Mesendoderm (in vitro differentiated cells): ENCODE measurements around the gene PCDHGA2.
A peak's percentile ranks its signal among the peaks of the same experiment; 100 is the strongest.
"Not testable (repeated sequence)": the region's sequence is repeated elsewhere in the genome, so short reads cannot be mapped to it uniquely, and the experiment has no call there.

ENCODE experiments used
- DNase-seq: peaks from one replicate; pipeline ENCODE4 v3.0.0; 2013
- H2AK5ac ChIP-seq: 2 replicates; pipeline ENCODE4 v1.6.1; 2013; ENCODE audit warnings: low read length, inconsistent platforms
- H2BK120ac ChIP-seq: 2 replicates; pipeline ENCODE4 v1.6.1; 2013; ENCODE audit warnings: low read depth, mild to moderate bottlenecking, low read length, moderate library complexity, mixed read lengths
- H2BK15ac ChIP-seq: replicated peaks from 2 replicates; pipeline ENCODE4 v1.6.1; 2013; ENCODE audit warnings: low read depth, mild to moderate bottlenecking, moderate library complexity
- H2BK5ac ChIP-seq: 2 replicates; pipeline ENCODE4 v1.6.1; 2013; ENCODE audit warnings: low read length, inconsistent platforms
- H3K18ac ChIP-seq: 2 replicates; pipeline ENCODE4 v1.6.1; 2013; ENCODE audit warnings: mild to moderate bottlenecking, low read length, mixed read lengths
- H3K23ac ChIP-seq: one replicate; pipeline ENCODE4 v1.6.1; 2013; ENCODE audit warnings: low read length
- H3K27ac ChIP-seq: 2 replicates; pipeline ENCODE4 v1.5.1; 2013; ENCODE audit warnings: low read depth, mild to moderate bottlenecking, inconsistent platforms, low read length, moderate library complexity
- H3K27me3 ChIP-seq: 2 replicates; pipeline ENCODE4 v1.6.1; 2013; ENCODE audit warnings: low read length, control low read depth, mild to moderate bottlenecking, inconsistent platforms; ENCODE audit not compliant: insufficient read depth, poor library complexity
- H3K36me3 ChIP-seq: 2 replicates; pipeline ENCODE4 v1.6.1; 2013; ENCODE audit warnings: low read length, inconsistent platforms; ENCODE audit not compliant: control insufficient read depth, insufficient read depth
- H3K4ac ChIP-seq: one replicate; pipeline ENCODE4 v1.6.1; 2013; ENCODE audit warnings: low read depth, mild to moderate bottlenecking, low read length, moderate library complexity
- H3K4me1 ChIP-seq: 2 replicates; pipeline ENCODE4 v1.6.1; 2013; ENCODE audit warnings: low read depth, low read length, inconsistent platforms; ENCODE audit not compliant: control insufficient read depth
- H3K4me2 ChIP-seq: 2 replicates; pipeline ENCODE4 v1.6.1; 2013; ENCODE audit warnings: low read length
- H3K4me3 ChIP-seq: 2 replicates; pipeline ENCODE4 v1.5.1; 2013; ENCODE audit warnings: mild to moderate bottlenecking, low read length
- H3K56ac ChIP-seq: one replicate; pipeline ENCODE4 v1.6.1; 2013; ENCODE audit warnings: low read length
- H3K79me1 ChIP-seq: 2 replicates; pipeline ENCODE4 v1.6.1; 2013; ENCODE audit warnings: low read length, inconsistent platforms
- H3K79me2 ChIP-seq: 2 replicates; pipeline ENCODE4 v1.6.1; 2013; ENCODE audit warnings: mild to moderate bottlenecking, low read length; ENCODE audit not compliant: control insufficient read depth, insufficient read depth
- H3K9ac ChIP-seq: 2 replicates; pipeline ENCODE4 v1.6.1; 2013; ENCODE audit warnings: low read length, inconsistent platforms
- H4K5ac ChIP-seq: one replicate; pipeline ENCODE4 v1.6.1; 2013; ENCODE audit warnings: low read length
- H4K8ac ChIP-seq: one replicate; pipeline ENCODE4 v1.6.1; 2013; ENCODE audit warnings: low read depth, mild to moderate bottlenecking, control low read depth, low read length, moderate library complexity
- WGBS: extraction: QIAGEN DNeasy Blood & Tissue Kit; methylation state at CpG from one replicate; pipeline ENCODE4 v1.1.7; 2013; ENCODE audit warnings: low lambda C conversion rate, missing lambda C conversion rate; ENCODE audit not compliant: insufficient coverage; ENCODE audit errors: extremely low coverage; 5-methylcytosine and 5-hydroxymethylcytosine counted together

PCDHGA2 gene

GRCh38 chr5:141328231-141328630, 10.3 kb upstream of the PCDHGA2 start:
- WGBS = no CpG with 5 or more reads among the region's 8 CpGs
- H3K4me2 ChIP-seq = no peak overlapping the region
- no peak overlapping the region for H4K8ac ChIP-seq
- no peak overlapping the region for H4K5ac ChIP-seq
- H2BK5ac ChIP-seq = no peak overlapping the region
- H3K9ac ChIP-seq = no peak overlapping the region
- H2BK15ac ChIP-seq = no peak overlapping the region
- no peaks in the 10 kb centered on the region for H3K27me3 ChIP-seq
- no peak overlapping the region for H3K4ac ChIP-seq
- no peak overlapping the region for H2BK120ac ChIP-seq
- DNase-seq = no peak
- no peak overlapping the region for H3K4me3 ChIP-seq
- no peaks in the 10 kb centered on the region for H3K36me3 ChIP-seq
- H3K23ac ChIP-seq = no peak overlapping the region
- H3K56ac ChIP-seq = no peak overlapping the region
- H3K4me1 ChIP-seq = no peaks in the 10 kb centered on the region
- H3K27ac ChIP-seq = no peak overlapping the region
- H3K79me1 ChIP-seq = no peaks in the 10 kb centered on the region
- no peak overlapping the region for H3K18ac ChIP-seq
- no peaks in the 10 kb centered on the region for H3K79me2 ChIP-seq
- no peak overlapping the region for H2AK5ac ChIP-seq

DNA sequence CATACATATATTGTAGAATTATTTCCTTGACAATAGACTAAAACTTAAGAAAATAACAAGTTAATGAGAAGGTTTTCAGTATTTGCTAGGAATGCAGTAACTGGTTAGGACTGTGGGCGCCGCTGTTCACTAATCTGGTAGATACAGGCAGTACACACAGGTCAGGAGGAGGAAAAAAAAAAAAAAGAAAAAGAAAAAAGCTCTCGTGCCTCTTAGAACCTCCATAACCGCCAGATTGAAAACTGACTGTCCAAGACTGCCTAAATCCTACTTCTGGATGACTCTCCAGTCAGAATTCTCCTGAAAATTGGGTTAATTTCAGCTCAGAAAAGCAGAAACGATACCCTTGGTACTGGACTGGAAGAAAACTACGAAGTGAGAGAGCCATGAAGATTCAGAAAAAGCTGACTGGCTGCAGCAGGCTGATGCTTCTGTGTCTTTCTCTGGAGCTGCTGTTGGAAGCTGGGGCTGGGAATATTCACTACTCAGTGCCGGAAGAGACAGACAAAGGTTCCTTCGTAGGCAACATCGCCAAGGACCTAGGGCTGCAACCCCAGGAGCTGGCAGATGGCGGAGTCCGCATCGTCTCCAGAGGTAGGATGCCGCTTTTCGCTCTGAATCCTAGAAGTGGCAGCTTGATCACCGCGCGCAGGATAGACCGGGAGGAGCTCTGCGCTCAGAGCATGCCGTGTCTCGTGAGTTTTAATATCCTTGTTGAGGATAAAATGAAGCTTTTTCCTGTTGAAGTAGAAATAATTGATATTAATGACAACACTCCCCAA, 8.1 kb upstream of the PCDHGA2 start, which contains the start of gene PCDHGA1:
TSS of gene PCDHGA1 (plus strand) at position 216 of the 782 bp plus-strand sequence.
- no CpG with 5 or more reads among the region's 21 CpGs for WGBS

GRCh38 chr5:141332571-141332970, 6.0 kb upstream of the PCDHGA2 start:
- WGBS = no CpG with 5 or more reads among the region's 39 CpGs
- H3K56ac ChIP-seq = not testable (repeated sequence)

More for the DNA sequence above, 8.1 kb upstream of the PCDHGA2 start, which contains the start of gene PCDHGA1:
- no peak within 1 kb of the TSS for H3K4me2 ChIP-seq
- H3K36me3 ChIP-seq = no peaks in the 10 kb centered on the region
- no peak within 1 kb of the TSS for H2BK15ac ChIP-seq
- no peaks in the 10 kb centered on the region for H3K4me1 ChIP-seq
- H4K5ac ChIP-seq = no peak within 1 kb of the TSS
- H3K27me3 ChIP-seq = no peaks in the 10 kb centered on the region
- H3K27ac ChIP-seq = no peak within 1 kb of the TSS
- H3K56ac ChIP-seq = no peak within 1 kb of the TSS
- peak; percentile 26 for DNase-seq
- no peak within 1 kb of the TSS for H2BK5ac ChIP-seq
- no peak within 1 kb of the TSS for H3K18ac ChIP-seq
- no peak within 1 kb of the TSS for H2AK5ac ChIP-seq
- H2BK120ac ChIP-seq = no peak within 1 kb of the TSS
- no peak within 1 kb of the TSS for H4K8ac ChIP-seq
- no peak within 1 kb of the TSS for H3K9ac ChIP-seq
- no peak within 1 kb of the TSS for H3K4ac ChIP-seq
- no peaks in the 10 kb centered on the region for H3K79me2 ChIP-seq
- H3K79me1 ChIP-seq = no peaks in the 10 kb centered on the region
- no peak within 1 kb of the TSS for H3K4me3 ChIP-seq
- no peak within 1 kb of the TSS for H3K23ac ChIP-seq

GRCh38 chr5:141340781-141341354, 2.3 kb downstream of the PCDHGA2 start:
- no CpG with 5 or more reads among the region's 45 CpGs for WGBS
- H3K79me2 ChIP-seq = not testable (repeated sequence)

More at GRCh38 chr5:141332571-141332970, 6.0 kb upstream of the PCDHGA2 start:
- not testable (repeated sequence) for H3K27ac ChIP-seq, H3K79me2 ChIP-seq, H3K4me1 ChIP-seq, H4K5ac ChIP-seq, H3K4ac ChIP-seq, H3K27me3 ChIP-seq, H4K8ac ChIP-seq, H3K9ac ChIP-seq, H3K4me2 ChIP-seq, H3K36me3 ChIP-seq, H2BK120ac ChIP-seq, H3K4me3 ChIP-seq, H2AK5ac ChIP-seq, H3K18ac ChIP-seq, H3K79me1 ChIP-seq, DNase-seq, H2BK15ac ChIP-seq, H2BK5ac ChIP-seq, H3K23ac ChIP-seq

GRCh38 chr5:141342773-141343172, 4.2 kb downstream of the PCDHGA2 start:
- DNase-seq = no peak

More at GRCh38 chr5:141340781-141341354, 2.3 kb downstream of the PCDHGA2 start:
- not testable (repeated sequence) for H2BK5ac ChIP-seq, H4K8ac ChIP-seq, DNase-seq, H3K9ac ChIP-seq, H4K5ac ChIP-seq, H3K27ac ChIP-seq, H3K56ac ChIP-seq, H3K4ac ChIP-seq, H3K4me3 ChIP-seq, H3K18ac ChIP-seq, H3K27me3 ChIP-seq, H3K36me3 ChIP-seq, H2AK5ac ChIP-seq, H3K79me1 ChIP-seq, H3K4me1 ChIP-seq, H2BK15ac ChIP-seq, H3K23ac ChIP-seq, H3K4me2 ChIP-seq, H2BK120ac ChIP-seq

More at GRCh38 chr5:141342773-141343172, 4.2 kb downstream of the PCDHGA2 start:
- Histone ChIP-seq H3K79me2 (no peaks in the 10 kb centered on the region), H3K27me3 (no peaks in the 10 kb centered on the region), H3K36me3 (no peaks in the 10 kb centered on the region), H3K4ac (no peak overlapping the region), H3K79me1 (no peaks in the 10 kb centered on the region), H3K4me2 (no peak overlapping the region), H3K23ac (no peak overlapping the region), H3K4me1 (no peaks in the 10 kb centered on the region), H3K18ac (no peak overlapping the region), H4K8ac (no peak overlapping the region), H3K27ac (no peak overlapping the region), H2BK120ac (no peak overlapping the region), H3K9ac (no peak overlapping the region), H2BK5ac (no peak overlapping the region), H3K4me3 (no peak overlapping the region), H2BK15ac (no peak overlapping the region), H4K5ac (no peak overlapping the region), H3K56ac (no peak overlapping the region), H2AK5ac (no peak overlapping the region)
- no CpG with 5 or more reads among the region's 1 CpG for WGBS
